Measurements from ENCODE around the gene GPRC6A. TPM values are rescaled to one million over a fixed set of nuclear protein-coding genes. Genes with fewer than 3 reads are reported as not detected.

The GPRC6A gene
- total and polyA plus RNA-seq, 3 donors from 2014 or later, result 0.16 TPM; not detected in 2

DNA sequence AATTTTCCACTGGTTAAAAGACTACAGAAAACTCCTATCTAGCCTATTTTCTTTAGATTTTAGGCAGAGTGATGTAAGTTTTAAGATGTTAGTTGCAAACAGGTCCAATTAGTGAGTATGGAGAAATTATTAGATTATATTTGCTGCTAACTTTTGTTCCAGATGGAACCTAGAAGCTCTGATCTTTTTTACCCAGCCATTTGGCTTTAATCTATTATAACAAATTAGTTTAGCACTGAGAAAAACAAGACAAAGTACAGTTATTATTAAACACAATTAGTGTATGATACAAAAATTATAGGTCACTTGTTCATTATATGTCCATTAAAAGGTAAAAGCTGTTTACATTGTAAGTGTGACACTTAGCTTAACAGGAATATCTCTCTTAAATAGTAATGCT, 65.8 kb downstream of the GPRC6A start:
- intact Hi-C loops (cut with DNase I; ENCODE audit: low total_unique reads), result no loop called here
- H3K4me1 ChIP-seq, result peaks cover 3% of the 10 kb centered on the region
- no peak overlapping the region for H3K27ac ChIP-seq
- TF ChIP-seq POLR2A (IDR thresholded peaks at IDR 0.05), result no peak
- H3K36me3 ChIP-seq (ENCODE audit: low read depth, missing control alignments), result no peaks in the 10 kb centered on the region
- no peak for DNase-seq
- H3K4me3 ChIP-seq, result no peak overlapping the region
- H3K9me3 ChIP-seq, result no peaks in the 10 kb centered on the region
- no peaks in the 10 kb centered on the region for H3K27me3 ChIP-seq

DNA sequence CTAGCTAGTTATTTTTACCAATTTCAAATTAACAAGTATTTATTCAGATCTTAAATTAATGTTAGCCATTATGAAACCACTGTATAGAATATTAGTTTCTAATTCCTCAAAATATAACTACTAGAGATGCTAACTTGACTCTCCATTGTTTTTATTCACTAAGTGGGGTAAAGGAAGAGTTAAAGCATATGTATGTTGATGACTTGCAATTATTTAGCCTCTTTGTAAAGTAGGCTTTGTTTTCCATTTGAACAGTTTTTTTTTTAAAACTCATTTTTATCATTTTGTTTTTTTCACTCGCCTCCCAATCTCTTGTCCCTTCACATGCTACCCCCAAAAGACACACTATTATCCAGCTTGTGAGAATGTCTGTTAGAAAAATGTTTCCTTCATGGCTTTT, 66.6 kb downstream of the GPRC6A start:
- Histone ChIP-seq H3K4me1 (peaks cover 3% of the 10 kb centered on the region), H3K27me3 (no peaks in the 10 kb centered on the region), H3K27ac (no peak overlapping the region), H3K4me3 (no peak overlapping the region), H3K9me3 (no peaks in the 10 kb centered on the region), H3K36me3 (ENCODE audit: low read depth, missing control alignments) (no peaks in the 10 kb centered on the region)
- intact Hi-C loops (cut with DNase I; ENCODE audit: low total_unique reads), result no loop called here
- DNase-seq, result no peak
- WGBS, 2 donors, result 94 to 100% methylated on average over 1 of the region's 1 CpG
- no peak for TF ChIP-seq POLR2A (IDR thresholded peaks at IDR 0.05)
- TF ChIP-seq, protein P1, sequence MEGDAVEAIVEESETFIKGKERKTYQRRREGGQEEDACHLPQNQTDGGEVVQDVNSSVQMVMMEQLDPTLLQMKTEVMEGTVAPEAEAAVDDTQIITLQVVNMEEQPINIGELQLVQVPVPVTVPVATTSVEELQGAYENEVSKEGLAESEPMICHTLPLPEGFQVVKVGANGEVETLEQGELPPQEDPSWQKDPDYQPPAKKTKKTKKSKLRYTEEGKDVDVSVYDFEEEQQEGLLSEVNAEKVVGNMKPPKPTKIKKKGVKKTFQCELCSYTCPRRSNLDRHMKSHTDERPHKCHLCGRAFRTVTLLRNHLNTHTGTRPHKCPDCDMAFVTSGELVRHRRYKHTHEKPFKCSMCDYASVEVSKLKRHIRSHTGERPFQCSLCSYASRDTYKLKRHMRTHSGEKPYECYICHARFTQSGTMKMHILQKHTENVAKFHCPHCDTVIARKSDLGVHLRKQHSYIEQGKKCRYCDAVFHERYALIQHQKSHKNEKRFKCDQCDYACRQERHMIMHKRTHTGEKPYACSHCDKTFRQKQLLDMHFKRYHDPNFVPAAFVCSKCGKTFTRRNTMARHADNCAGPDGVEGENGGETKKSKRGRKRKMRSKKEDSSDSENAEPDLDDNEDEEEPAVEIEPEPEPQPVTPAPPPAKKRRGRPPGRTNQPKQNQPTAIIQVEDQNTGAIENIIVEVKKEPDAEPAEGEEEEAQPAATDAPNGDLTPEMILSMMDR (IDR thresholded peaks at IDR 0.05), result no peak

DNA sequence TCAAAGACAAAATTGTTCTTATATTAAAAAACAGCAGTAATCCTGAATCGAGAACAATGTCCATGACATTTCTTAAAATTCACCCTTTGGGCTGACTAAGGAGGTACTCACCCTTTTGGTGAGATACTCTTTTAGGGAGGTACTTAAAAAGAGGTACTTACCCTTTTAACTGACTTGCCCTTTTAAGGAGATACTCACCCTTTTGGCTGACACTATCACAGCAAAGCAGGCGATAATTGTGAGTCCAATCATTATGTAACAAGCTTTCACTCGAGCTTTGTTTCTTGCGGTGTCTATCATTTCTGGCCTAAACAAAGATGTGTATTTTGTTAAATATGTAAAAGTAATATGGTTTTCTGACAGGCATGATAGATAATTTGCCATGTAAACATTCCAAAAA, 67.1 kb downstream of the GPRC6A start:
- H3K4me1 ChIP-seq, result peaks cover 3% of the 10 kb centered on the region
- 80 to 82% methylated on average over 4 of the region's 4 CpGs for WGBS, 2 donors
- intact Hi-C loops (cut with DNase I; ENCODE audit: low total_unique reads), result no loop called here
- no peaks in the 10 kb centered on the region for H3K9me3 ChIP-seq
- no peak overlapping the region for H3K4me3 ChIP-seq
- no peaks in the 10 kb centered on the region for H3K27me3 ChIP-seq
- TF ChIP-seq, protein P1 (IDR thresholded peaks at IDR 0.05), result no peak
- TF ChIP-seq POLR2A (IDR thresholded peaks at IDR 0.05), result no peak
- no peaks in the 10 kb centered on the region for H3K36me3 ChIP-seq (ENCODE audit: low read depth, missing control alignments)
- no peak overlapping the region for H3K27ac ChIP-seq
- DNase-seq, result no peak

DNA sequence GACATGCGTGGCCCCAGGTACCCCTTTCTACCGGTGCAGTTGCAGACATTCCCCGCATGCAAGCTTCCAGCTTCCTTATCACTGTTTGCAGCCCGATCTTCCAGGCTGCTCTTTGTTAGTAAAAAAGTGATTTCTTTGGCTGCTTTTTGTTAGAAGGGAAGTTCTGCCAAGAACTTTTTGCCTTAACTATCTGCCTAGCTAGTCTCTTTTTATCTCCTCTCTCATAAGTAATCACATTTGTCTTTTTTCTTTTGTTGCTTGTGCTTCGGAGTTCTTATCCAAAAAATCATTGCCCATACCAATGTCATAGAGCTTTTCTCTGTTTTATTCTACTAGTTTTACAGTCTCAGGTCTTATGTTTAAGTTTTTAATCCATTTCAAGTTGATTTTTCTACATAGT, 83.7 kb downstream of the GPRC6A start:
- intact Hi-C loops (cut with DNase I; ENCODE audit: low total_unique reads), result no loop called here
- Histone ChIP-seq H3K36me3 (ENCODE audit: low read depth, missing control alignments) (no peaks in the 10 kb centered on the region), H3K27ac (no peak overlapping the region), H3K9me3 (no peaks in the 10 kb centered on the region), H3K4me1 (no peaks in the 10 kb centered on the region), H3K4me3 (no peak overlapping the region), H3K27me3 (no peaks in the 10 kb centered on the region)
- TF ChIP-seq, protein P1 (IDR thresholded peaks at IDR 0.05), result no peak
- TF ChIP-seq POLR2A (IDR thresholded peaks at IDR 0.05), result no peak
- no peak for DNase-seq
- WGBS, 2 donors, result 36 to 49% methylated on average over 5 of the region's 5 CpGs

Other genes starting within 250 kb of the GPRC6A start
- 1 to 10 TPM; 2.1 to 5.2 TPM for gene RSPH4A, start 212.6 kb downstream of the GPRC6A start, total RNA-seq
- 8.1 TPM for gene RSPH4A, start 212.6 kb downstream of the GPRC6A start, polyA plus RNA-seq (ENCODE audit: insufficient read depth, low read depth, low replicate concordance)
- gene ZUP1, start 160.3 kb downstream of the GPRC6A start, total RNA-seq, result 10 to 100 TPM; 11.8 to 13.6 TPM
- gene ZUP1, start 160.3 kb downstream of the GPRC6A start, polyA plus RNA-seq (ENCODE audit: insufficient read depth, low read depth, low replicate concordance), result 8.5 TPM
- 10 to 100 TPM; 23.4 to 32.8 TPM for gene KPNA5, start 147.9 kb downstream of the GPRC6A start, total RNA-seq
- gene KPNA5, start 147.9 kb downstream of the GPRC6A start, polyA plus RNA-seq (ENCODE audit: insufficient read depth, low read depth, low replicate concordance), result 50.3 TPM
- gene FAM162B, start 63.4 kb downstream of the GPRC6A start, total RNA-seq, result 1 to 10 TPM; 3.2 to 5.4 TPM
- gene FAM162B, start 63.4 kb downstream of the GPRC6A start, polyA plus RNA-seq (ENCODE audit: insufficient read depth, low read depth, low replicate concordance), result 9.4 TPM
- gene RFX6, start 48.2 kb upstream of the GPRC6A start, total RNA-seq, result under 1 TPM; 0.93 to 0.94 TPM
- gene RFX6, start 48.2 kb upstream of the GPRC6A start, polyA plus RNA-seq (ENCODE audit: insufficient read depth, low read depth, low replicate concordance), result 0.99 TPM